Sigmoid colon (tissue), 7 donors: ENCODE results near the gene AK8. TPM values are rescaled to one million over a fixed set of nuclear protein-coding genes. Genes with fewer than 3 reads are reported as not detected.
A peak's percentile ranks its signal among the peaks of the same experiment; 100 is the strongest.

Source experiments
- DNase-seq: peaks from one replicate; pipeline ENCODE4 v3.0.0-alpha.2; 2019
- H3K27ac ChIP-seq, 4 donors: fragments of 200-600 bp; sonication (generic); one replicate each; pipeline ENCODE4 v1.5.1; 2016 to 2019; ENCODE audit warnings: mild to moderate bottlenecking in 1 of 4
- H3K27me3 ChIP-seq, 3 donors: fragments of 200-600 bp; sonication (generic); one replicate each; pipeline ENCODE4 v1.5.1; 2019; ENCODE audit warnings: mild to moderate bottlenecking in 1 of 3
- H3K36me3 ChIP-seq, 4 donors: fragments of 200-600 bp; sonication (generic); one replicate each; pipeline ENCODE4 v1.5.1; 2016 to 2019
- H3K4me1 ChIP-seq, 4 donors: fragments of 200-600 bp; sonication (generic); one replicate each; pipeline ENCODE4 v1.5.1; 2017 to 2019
- H3K4me3 ChIP-seq, 4 donors: fragments of 200-600 bp; sonication (generic); one replicate each; pipeline ENCODE4 v1.5.1; 2017 to 2019; ENCODE audit warnings: mild to moderate bottlenecking in 2 of 4, moderate library complexity in 1 of 4
- H3K9me3 ChIP-seq, 4 donors: fragments of 200-600 bp in 3 of 4; sonication (generic) in 3 of 4; one replicate each; pipeline versions ENCODE4 v1.5.1 to v1.6.1; 2013 to 2019
- CTCF ChIP-seq, 4 experiments: fragments of 450-650 bp in 3 of 4; fragments of 200-600 bp in 1 of 4; IDR thresholded peaks; one replicate each; pipeline ENCODE4 v1.5.1; 2016 to 2019; ENCODE audit warnings: antibody characterized with exemption in 4 of 4, mild to moderate bottlenecking in 3 of 4, moderate library complexity in 2 of 4
- EP300 ChIP-seq, 4 donors: sonication (generic); formaldehyde crosslinking; IDR thresholded peaks; one replicate each; pipeline ENCODE4 v1.6.1; 2017; ENCODE audit warnings: antibody characterized with exemption in 4 of 4
- POLR2A ChIP-seq, 2 donors: fragments of 450-650 bp; IDR thresholded peaks; one replicate each; pipeline ENCODE4 v1.6.1; 2016; ENCODE audit warnings: antibody characterized with exemption in 2 of 2, mild to moderate bottlenecking in 2 of 2, moderate library complexity in 2 of 2
- POLR2AphosphoS5 ChIP-seq, 4 donors: sonication (generic); formaldehyde crosslinking; IDR thresholded peaks; one replicate each; pipeline ENCODE4 v1.6.1; 2017; ENCODE audit warnings: antibody characterized with exemption in 4 of 4
- WGBS, 2 donors: extraction: QIAGEN DNeasy Blood & Tissue Kit; methylation state at CpG; one replicate each; pipeline ENCODE4 v1.1.7; 2013; 5-methylcytosine and 5-hydroxymethylcytosine counted together
- intact Hi-C: fragments of 100-400 bp; cut with DNase I; formaldehyde crosslinking; loops from one replicate; pipeline ENCODE4 v1.15.1; 2023
- polyA plus RNA-seq, 3 donors: library from polyadenylated mRNA; stranded (reverse); fragments of 200-250 nt; gene quantifications; one replicate each; pipeline ENCODE4 v1.2.3, GENCODE V29; 2013
- total RNA-seq, 4 donors: library from RNA; depleted of rRNA; stranded (reverse); fragments of >200 nt; gene quantifications; one replicate each; pipeline ENCODE4 v1.1.0, GENCODE V29; 2016
- donor health status: healthy with polysubstance abuse.
- donor health status: Bipolar disorder and iron deficiency.
- donor health status: healthy.

The AK8 gene
- total and polyA plus RNA-seq, 7 donors, result 0.25 to 1.2 (median 0.59) TPM; not detected in 3

- 83 to 86% methylated on average over 1 of the region's 1 CpG for WGBS, 2 donors
- H3K4me1 ChIP-seq, result no peaks in the 10 kb centered on the region
- intact Hi-C loops, result no loop called here
- H3K4me3 ChIP-seq, result no peak overlapping the region
- no peak overlapping the region for H3K27ac ChIP-seq
- TF ChIP-seq CTCF (IDR thresholded peaks at IDR 0.05) (no peak), POLR2AphosphoS5 (IDR thresholded peaks at IDR 0.05) (no peak), POLR2A (IDR thresholded peaks at IDR 0.05) (no peak), EP300 (IDR thresholded peaks at IDR 0.05) (no peak)
- H3K36me3 ChIP-seq, result no peaks in the 10 kb centered on the region
- DNase-seq, result no peak
- H3K9me3 ChIP-seq, result no peaks in the 10 kb centered on the region
- peaks cover 0 to 3% (median 0%) of the 10 kb centered on the region in 3 donors for H3K27me3 ChIP-seq
These were observed 116.5 kb downstream of the AK8 start for GRCh38 chr9:132761602-132762001.

GRCh38 chr9:132760057-132760456, 118.0 kb downstream of the AK8 start:
- intact Hi-C loops, result no loop called here
- Histone ChIP-seq H3K27ac (no peak overlapping the region), H3K4me1 (no peaks in the 10 kb centered on the region), H3K4me3 (no peak overlapping the region), H3K27me3 (peaks cover 0 to 3% (median 0%) of the 10 kb centered on the region in 3 donors), H3K9me3 (no peaks in the 10 kb centered on the region), H3K36me3 (no peaks in the 10 kb centered on the region)
- WGBS, 2 donors, result 82 to 85% methylated on average over 1 of the region's 1 CpG
- DNase-seq, result no peak
- TF ChIP-seq POLR2AphosphoS5 (IDR thresholded peaks at IDR 0.05) (no peak), EP300 (IDR thresholded peaks at IDR 0.05) (no peak), CTCF (IDR thresholded peaks at IDR 0.05) (no peak), POLR2A (IDR thresholded peaks at IDR 0.05) (no peak)

- Histone ChIP-seq H3K4me3 (no peak overlapping the region), H3K27me3 (peaks cover 0 to 3% (median 0%) of the 10 kb centered on the region in 3 donors), H3K4me1 (peaks cover 0 to 13% (median 4%) of the 10 kb centered on the region in 4 donors), H3K36me3 (no peaks in the 10 kb centered on the region), H3K27ac (no peak overlapping the region), H3K9me3 (no peaks in the 10 kb centered on the region)
- intact Hi-C loops, result no loop called here
- TF ChIP-seq CTCF (IDR thresholded peaks at IDR 0.05), result no peak
- TF ChIP-seq POLR2AphosphoS5 (IDR thresholded peaks at IDR 0.05), result no peak
- TF ChIP-seq POLR2A (IDR thresholded peaks at IDR 0.05), result no peak
- TF ChIP-seq EP300 (IDR thresholded peaks at IDR 0.05), result no peak
- WGBS, 2 donors, result 84 to 95% methylated on average over 18 of the region's 18 CpGs
- DNase-seq, result peak; percentile 29
These were observed 121.1 kb downstream of the AK8 start for GRCh38 chr9:132757016-132757415.

GRCh38 chr9:132756214-132756845, 121.8 kb downstream of the AK8 start:
- peaks cover 0 to 3% (median 0%) of the 10 kb centered on the region in 3 donors for H3K27me3 ChIP-seq
- H3K4me3 ChIP-seq, result no peak overlapping the region
- TF ChIP-seq POLR2AphosphoS5 (IDR thresholded peaks at IDR 0.05), result no peak
- TF ChIP-seq EP300 (IDR thresholded peaks at IDR 0.05), result no peak
- TF ChIP-seq CTCF (IDR thresholded peaks at IDR 0.05), result no peak
- TF ChIP-seq POLR2A (IDR thresholded peaks at IDR 0.05), result no peak
- H3K27ac ChIP-seq, result no peak overlapping the region
- no peaks in the 10 kb centered on the region for H3K36me3 ChIP-seq
- intact Hi-C loops, result no loop called here
- WGBS, 2 donors, result 81 to 84% methylated on average over 18 of the region's 18 CpGs
- DNase-seq, result peak; percentile 20
- H3K9me3 ChIP-seq, result no peaks in the 10 kb centered on the region
- peaks cover 0 to 13% (median 4%) of the 10 kb centered on the region in 4 donors for H3K4me1 ChIP-seq

GRCh38 chr9:132755096-132755495, 123.0 kb downstream of the AK8 start:
- peaks cover 0 to 3% (median 0%) of the 10 kb centered on the region in 3 donors for H3K27me3 ChIP-seq
- no peaks in the 10 kb centered on the region for H3K9me3 ChIP-seq
- 95 to 96% methylated on average over 9 of the region's 9 CpGs for WGBS, 2 donors
- peaks cover 0 to 13% (median 4%) of the 10 kb centered on the region in 4 donors for H3K4me1 ChIP-seq
- no peaks in the 10 kb centered on the region for H3K36me3 ChIP-seq
- DNase-seq, result no peak
- no peak overlapping the region for H3K27ac ChIP-seq
- H3K4me3 ChIP-seq, result no peak overlapping the region
- TF ChIP-seq EP300 (IDR thresholded peaks at IDR 0.05) (no peak), POLR2A (IDR thresholded peaks at IDR 0.05) (no peak), CTCF (IDR thresholded peaks at IDR 0.05) (no peak), POLR2AphosphoS5 (IDR thresholded peaks at IDR 0.05) (no peak)
- intact Hi-C loops, result no loop called here
